ENCODE results near the gene GJB3.

Gene GJB3

GRCh38 chr1:34750610-34751009 lies 30.4 kb upstream of the GJB3 start:
- no peak for DNase-seq (ENCODE audit: low read depth)
- TF ChIP-seq CTCF (IDR thresholded peaks at IDR 0.05; ENCODE audit: low read depth, low read length, missing control alignments) = no peak
- H3K4me3 ChIP-seq (ENCODE audit: low read depth, low read length) = no peak overlapping the region

GRCh38 chr1:34753163-34753562 lies 27.9 kb upstream of the GJB3 start:
- DNase-seq (ENCODE audit: low read depth) = no peak
- no peak overlapping the region for H3K4me3 ChIP-seq (ENCODE audit: low read depth, low read length)
- no peak for TF ChIP-seq CTCF (IDR thresholded peaks at IDR 0.05; ENCODE audit: low read depth, low read length, missing control alignments)

DNA sequence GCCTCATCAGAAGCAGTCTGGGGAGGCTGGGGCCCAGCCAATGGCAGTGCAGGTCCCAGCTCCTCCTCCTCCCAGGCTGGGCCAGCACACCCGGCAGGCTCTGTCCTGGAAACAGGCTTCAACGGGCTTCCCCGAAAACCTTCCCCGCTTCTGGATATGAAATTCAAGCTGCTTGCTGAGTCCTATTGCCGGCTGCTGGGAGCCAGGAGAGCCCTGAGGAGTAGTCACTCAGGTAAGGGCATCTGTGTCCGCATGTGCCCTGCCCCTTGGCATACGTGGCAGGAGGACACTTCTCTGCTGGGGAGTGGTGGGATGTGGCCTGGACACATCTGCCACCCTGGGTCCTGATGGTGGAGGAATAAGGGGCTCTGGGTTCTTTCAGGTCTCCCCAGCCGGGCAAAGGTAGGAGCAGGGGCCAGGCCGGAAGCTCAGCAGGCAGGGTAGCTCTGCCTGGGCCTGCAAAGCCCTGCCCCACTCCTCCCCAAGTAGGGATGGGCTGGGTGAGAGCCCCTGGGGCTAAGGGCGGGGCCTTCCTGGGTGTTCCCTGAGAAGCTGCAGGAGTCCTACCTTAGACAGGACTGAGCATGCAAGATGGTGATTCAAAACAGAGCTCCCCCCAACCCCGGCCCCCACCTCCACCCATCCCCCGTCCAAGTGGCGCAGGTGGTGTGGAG lies 25.9 kb upstream of the GJB3 start, which contains the start of gene GJB5:
GJB5 (plus strand) TSS at position 84 of the 674 bp plus-strand sequence. CDS start 2,284 bp downstream, outside the sequence.
- no peak within 1 kb of the TSS for H3K4me3 ChIP-seq (ENCODE audit: low read depth, low read length)
- no peak for DNase-seq (ENCODE audit: low read depth)
- TF ChIP-seq CTCF (IDR thresholded peaks at IDR 0.05; ENCODE audit: low read depth, low read length, missing control alignments) = no peak

GRCh38 chr1:34755961-34756360 lies 25.1 kb upstream of the GJB3 start:
- no peak for DNase-seq (ENCODE audit: low read depth)
- H3K4me3 ChIP-seq (ENCODE audit: low read depth, low read length) = no peak overlapping the region
- no peak for TF ChIP-seq CTCF (IDR thresholded peaks at IDR 0.05; ENCODE audit: low read depth, low read length, missing control alignments)

- TF ChIP-seq CTCF (IDR thresholded peaks at IDR 0.05; ENCODE audit: low read depth, low read length, missing control alignments) = no peak
- H3K4me3 ChIP-seq (ENCODE audit: low read depth, low read length) = no peak overlapping the region
- no peak for DNase-seq (ENCODE audit: low read depth)
Measured at GRCh38 chr1:34757386-34757785, 23.6 kb upstream of the GJB3 start.

- no peak for DNase-seq (ENCODE audit: low read depth)
- no peak for TF ChIP-seq CTCF (IDR thresholded peaks at IDR 0.05; ENCODE audit: low read depth, low read length, missing control alignments)
- H3K4me3 ChIP-seq (ENCODE audit: low read depth, low read length) = no peak overlapping the region
Measured at GRCh38 chr1:34758751-34759150, 22.3 kb upstream of the GJB3 start.
